KOPT-K1 (cell line): ENCODE data around the gene UROD.
"Not testable (repeated sequence)": the region's sequence is repeated elsewhere in the genome, so short reads cannot be mapped to it uniquely, and the experiment has no call there.

ENCODE experiments used
- H3K27ac ChIP-seq: fragments of 200-600 bp; sonication (generic); 2 replicates; pipeline ENCODE4 v1.5.1; 2016; ENCODE audit warnings: antibody characterized with exemption, mild to moderate bottlenecking, low read depth, low read length; ENCODE audit not compliant: poor library complexity, severe bottlenecking
- H3K36me3 ChIP-seq: fragments of 200-600 bp; sonication (generic); 2 replicates; pipeline ENCODE4 v1.5.1; 2017; ENCODE audit warnings: antibody characterized with exemption, mild to moderate bottlenecking, low read length, moderate library complexity; ENCODE audit not compliant: insufficient read depth
- H3K9me3 ChIP-seq: fragments of 200-600 bp; sonication (generic); 2 replicates; pipeline ENCODE4 v1.5.1; 2017; ENCODE audit warnings: antibody characterized with exemption, low read length, mild to moderate bottlenecking; ENCODE audit not compliant: insufficient read depth, poor library complexity, severe bottlenecking

Gene UROD

GRCh38 chr1:45011837-45012638, at the start of gene UROD:
UROD (plus strand) TSS chr1:45012254; CDS start chr1:45012266, 12 bp downstream.
- Histone ChIP-seq H3K27ac (peak within 1 kb of the TSS; percentile 51), H3K36me3 (peaks cover 34% of the 10 kb centered on the region), H3K9me3 (no peaks in the 10 kb centered on the region)

- Histone ChIP-seq H3K9me3 (no peaks in the 10 kb centered on the region), H3K36me3 (peaks cover 40% of the 10 kb centered on the region), H3K27ac (no peak overlapping the region)
These were observed 49.3 kb upstream of the UROD start for GRCh38 chr1:44962729-44963128.

- Histone ChIP-seq H3K9me3 (no peaks in the 10 kb centered on the region), H3K27ac (no peak overlapping the region), H3K36me3 (peaks cover 37% of the 10 kb centered on the region)
These were observed 47.7 kb upstream of the UROD start for GRCh38 chr1:44964396-44964795.

GRCh38 chr1:44970317-44970716, 41.7 kb upstream of the UROD start:
- Histone ChIP-seq H3K36me3 (peaks cover 64% of the 10 kb centered on the region), H3K9me3 (no peaks in the 10 kb centered on the region), H3K27ac (no peak overlapping the region)

GRCh38 chr1:44973645-44974044, 38.4 kb upstream of the UROD start:
- H3K9me3 ChIP-seq = peaks cover 14% of the 10 kb centered on the region
- H3K27ac ChIP-seq = no peak overlapping the region
- H3K36me3 ChIP-seq = peaks cover 85% of the 10 kb centered on the region

GRCh38 chr1:44976252-44976651, 35.8 kb upstream of the UROD start:
- peaks cover 92% of the 10 kb centered on the region for H3K36me3 ChIP-seq
- H3K27ac ChIP-seq = no peak overlapping the region
- H3K9me3 ChIP-seq = peaks cover 14% of the 10 kb centered on the region

- peaks cover 14% of the 10 kb centered on the region for H3K9me3 ChIP-seq
- not testable (repeated sequence) for H3K27ac ChIP-seq
- H3K36me3 ChIP-seq = peaks cover 83% of the 10 kb centered on the region
These were observed 34.7 kb upstream of the UROD start for GRCh38 chr1:44977372-44977771.

- H3K36me3 ChIP-seq = peaks cover 2% of the 10 kb centered on the region; the same call in 1 of the 2 replicates
- H3K27ac ChIP-seq = peak overlapping the region; percentile 65
- no peaks in the 10 kb centered on the region for H3K9me3 ChIP-seq
These were observed 26.2 kb upstream of the UROD start for GRCh38 chr1:44985747-44986359.

- Histone ChIP-seq H3K27ac (no peak overlapping the region), H3K9me3 (no peaks in the 10 kb centered on the region)
These were observed 23.4 kb upstream of the UROD start for GRCh38 chr1:44988531-44989156.

GRCh38 chr1:44994309-44994898, 17.6 kb upstream of the UROD start:
- Histone ChIP-seq H3K36me3 (no peaks in the 10 kb centered on the region), H3K27ac (no peak overlapping the region), H3K9me3 (no peaks in the 10 kb centered on the region)

More at GRCh38 chr1:44988531-44989156, 23.4 kb upstream of the UROD start:
- H3K36me3 ChIP-seq = no peaks in the 10 kb centered on the region

GRCh38 chr1:44995467-44996238, 16.4 kb upstream of the UROD start:
- H3K27ac ChIP-seq = no peak overlapping the region

GRCh38 chr1:44999232-44999631, 12.8 kb upstream of the UROD start:
- H3K36me3 ChIP-seq = peaks cover 24% of the 10 kb centered on the region
- no peaks in the 10 kb centered on the region for H3K9me3 ChIP-seq
- no peak overlapping the region for H3K27ac ChIP-seq

More at GRCh38 chr1:44995467-44996238, 16.4 kb upstream of the UROD start:
- H3K36me3 ChIP-seq = no peaks in the 10 kb centered on the region
- no peaks in the 10 kb centered on the region for H3K9me3 ChIP-seq

- Histone ChIP-seq H3K27ac (no peak overlapping the region), H3K9me3 (no peaks in the 10 kb centered on the region), H3K36me3 (peaks cover 42% of the 10 kb centered on the region)
These were observed 11.0 kb upstream of the UROD start for GRCh38 chr1:45001011-45001481.

- not testable (repeated sequence) for H3K9me3 ChIP-seq, H3K27ac ChIP-seq
- peaks cover 48% of the 10 kb centered on the region for H3K36me3 ChIP-seq
These were observed 10.5 kb upstream of the UROD start for GRCh38 chr1:45001576-45001975.
